IMR-90 (cell line): Measurements from ENCODE around the gene CNP.

Source experiments
- CEBPB ChIP-seq: IDR thresholded peaks from 2 replicates; pipeline ENCODE4 v1.6.1; 2012; ENCODE audit warnings: low read depth, low read length, improper control_type of control experiment
- CTCF ChIP-seq: conservative IDR thresholded peaks from 2 replicates; pipeline ENCODE4 v1.5.1; 2012; ENCODE audit warnings: mild to moderate bottlenecking, low read depth, low read length, improper control_type of control experiment
- RAD21 ChIP-seq: IDR thresholded peaks from 2 replicates; pipeline ENCODE4 v1.6.1; 2012; ENCODE audit warnings: low read length, improper control_type of control experiment

GRCh38 chr17:41988418-41988817, 21.8 kb downstream of the CNP start:
- TF ChIP-seq CEBPB: no peak
- no peak for TF ChIP-seq CTCF
- TF ChIP-seq RAD21: no peak
